ENCODE measurements around the gene ARTN.

Gene ARTN

DNA sequence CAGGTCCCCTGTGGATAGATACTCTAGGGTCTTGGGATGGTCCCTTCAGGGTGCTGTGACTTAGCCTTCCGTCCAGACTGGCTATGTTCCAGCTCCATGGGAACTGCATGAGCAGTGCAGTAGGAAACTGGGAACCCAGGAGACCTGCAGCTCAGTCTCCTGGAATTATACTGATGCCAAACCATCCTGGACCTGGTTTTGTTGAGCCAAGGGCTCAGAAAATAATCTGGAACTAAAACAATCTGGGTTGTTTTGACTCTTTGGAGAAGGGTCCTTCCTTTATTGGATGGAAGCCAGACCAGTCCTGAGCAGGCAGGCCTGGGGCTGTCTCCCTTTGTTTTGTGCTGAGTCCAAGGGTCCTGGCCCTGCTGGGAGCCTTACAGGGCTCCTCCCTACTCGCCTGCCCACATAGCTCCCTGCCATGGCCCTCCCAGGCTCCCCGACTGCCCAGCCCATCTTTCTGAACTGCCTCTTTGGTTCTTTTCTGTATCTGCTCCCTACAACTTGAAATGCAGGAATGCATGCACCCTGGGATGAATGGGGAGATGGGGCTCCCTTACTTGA is 14.4 kb downstream of the ARTN start:
- no peak for DNase-seq

GRCh38 chr1:43949678-43950077 is 16.1 kb downstream of the ARTN start:
- no peak for DNase-seq

GRCh38 chr1:43951021-43951985 is 17.7 kb downstream of the ARTN start:
- DNase-seq = no peak

DNA sequence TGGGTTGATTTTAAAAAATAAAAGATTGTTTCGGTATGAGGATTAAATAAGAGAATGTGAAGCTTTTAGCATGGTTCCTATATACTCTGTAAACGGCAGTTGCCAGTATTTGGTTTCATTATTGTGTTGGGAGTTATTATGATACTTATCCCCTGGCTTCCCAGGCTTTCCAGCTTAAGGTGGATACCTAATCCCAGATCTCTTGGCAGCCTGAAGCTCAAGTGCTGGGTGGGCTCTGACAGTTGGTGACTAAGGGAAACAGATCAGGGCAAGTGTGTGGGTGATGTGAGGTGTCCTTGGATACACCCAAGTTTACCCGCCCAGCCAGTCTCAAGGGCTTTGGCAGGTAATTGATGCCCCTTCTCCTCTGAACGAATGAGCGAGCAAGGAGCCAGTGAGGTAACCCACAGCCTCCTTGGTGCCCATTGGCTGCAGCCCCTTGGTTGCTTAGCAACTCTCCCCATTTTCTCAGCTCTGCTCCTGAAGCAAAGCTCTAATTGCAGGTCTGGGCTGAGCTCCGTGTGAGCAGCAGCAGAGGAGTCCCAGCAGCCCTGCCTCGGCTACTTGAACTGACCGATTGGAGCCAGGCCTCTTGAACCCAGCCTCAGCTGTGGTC is 19.2 kb downstream of the ARTN start:
- no peak for DNase-seq

GRCh38 chr1:43953361-43953760 is 19.8 kb downstream of the ARTN start:
- DNase-seq = no peak

DNA sequence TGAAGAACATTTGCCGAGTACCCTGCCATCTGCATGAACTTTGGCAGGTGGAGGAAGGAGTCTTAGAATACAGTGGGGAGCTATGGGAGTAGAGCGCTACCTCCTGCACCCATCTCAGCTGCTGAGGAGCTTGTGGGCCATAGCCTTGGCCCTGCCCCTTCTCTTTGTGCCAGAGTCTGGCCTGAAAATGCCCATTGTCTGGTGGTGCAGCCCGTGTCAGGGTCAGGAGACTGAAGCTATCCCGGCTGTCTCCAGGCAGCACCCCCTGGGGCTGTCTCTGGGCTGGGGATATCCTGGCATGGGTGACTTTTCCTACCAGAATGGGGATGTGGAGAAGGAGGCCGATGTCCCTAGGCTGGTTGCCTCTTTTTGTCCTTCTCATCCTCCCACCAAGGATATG is 20.4 kb downstream of the ARTN start:
- no peak for DNase-seq

DNA sequence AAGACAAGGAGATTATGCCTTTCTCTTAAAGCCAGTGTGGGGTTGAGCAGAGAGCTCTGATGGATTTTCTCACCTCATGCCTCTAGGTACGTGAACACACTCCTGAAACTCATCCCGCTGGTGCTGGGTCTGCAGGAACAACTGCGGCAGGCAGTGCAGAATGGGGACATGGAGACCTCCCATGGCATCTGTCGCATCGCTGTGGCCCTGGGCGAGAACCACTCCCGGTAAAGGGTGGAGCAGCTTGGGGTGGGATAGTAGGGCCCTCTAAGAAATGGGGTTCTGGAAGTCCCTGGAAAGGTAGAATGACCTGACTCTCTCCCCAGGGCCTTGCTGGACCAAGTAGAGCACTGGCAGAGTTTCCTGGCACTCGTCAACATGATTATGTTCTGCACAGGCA is 22.6 kb downstream of the ARTN start:
- DNase-seq = no peak

DNA sequence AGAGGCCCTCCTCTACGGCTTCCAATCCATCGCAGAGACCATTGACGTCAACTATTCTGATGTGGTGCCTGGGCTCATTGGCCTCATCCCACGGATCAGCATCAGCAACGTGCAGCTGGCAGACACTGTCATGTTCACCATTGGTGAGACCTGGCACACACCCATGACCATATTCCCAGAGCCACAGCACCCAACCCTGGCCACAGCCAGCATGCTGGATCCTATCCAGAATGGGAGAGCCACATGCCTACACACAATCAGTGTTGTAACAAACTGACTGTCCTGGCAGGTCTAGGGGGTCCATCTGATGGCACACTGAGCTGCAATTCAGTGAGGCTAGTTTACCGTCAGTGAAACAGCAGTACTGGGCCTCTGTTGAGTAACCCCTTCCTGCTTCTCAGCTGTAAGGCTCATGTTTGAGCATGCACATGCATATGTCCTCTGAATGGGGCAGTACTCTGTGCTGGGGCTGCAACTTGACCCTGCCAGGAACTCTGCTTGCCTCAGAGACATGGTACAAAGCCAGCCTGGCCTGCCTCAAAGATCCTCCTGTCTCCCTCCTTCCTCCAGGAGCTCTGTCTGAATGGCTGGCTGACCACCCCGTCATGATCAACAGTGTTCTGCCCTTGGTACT is 23.9 kb downstream of the ARTN start:
- no peak for DNase-seq

DNA sequence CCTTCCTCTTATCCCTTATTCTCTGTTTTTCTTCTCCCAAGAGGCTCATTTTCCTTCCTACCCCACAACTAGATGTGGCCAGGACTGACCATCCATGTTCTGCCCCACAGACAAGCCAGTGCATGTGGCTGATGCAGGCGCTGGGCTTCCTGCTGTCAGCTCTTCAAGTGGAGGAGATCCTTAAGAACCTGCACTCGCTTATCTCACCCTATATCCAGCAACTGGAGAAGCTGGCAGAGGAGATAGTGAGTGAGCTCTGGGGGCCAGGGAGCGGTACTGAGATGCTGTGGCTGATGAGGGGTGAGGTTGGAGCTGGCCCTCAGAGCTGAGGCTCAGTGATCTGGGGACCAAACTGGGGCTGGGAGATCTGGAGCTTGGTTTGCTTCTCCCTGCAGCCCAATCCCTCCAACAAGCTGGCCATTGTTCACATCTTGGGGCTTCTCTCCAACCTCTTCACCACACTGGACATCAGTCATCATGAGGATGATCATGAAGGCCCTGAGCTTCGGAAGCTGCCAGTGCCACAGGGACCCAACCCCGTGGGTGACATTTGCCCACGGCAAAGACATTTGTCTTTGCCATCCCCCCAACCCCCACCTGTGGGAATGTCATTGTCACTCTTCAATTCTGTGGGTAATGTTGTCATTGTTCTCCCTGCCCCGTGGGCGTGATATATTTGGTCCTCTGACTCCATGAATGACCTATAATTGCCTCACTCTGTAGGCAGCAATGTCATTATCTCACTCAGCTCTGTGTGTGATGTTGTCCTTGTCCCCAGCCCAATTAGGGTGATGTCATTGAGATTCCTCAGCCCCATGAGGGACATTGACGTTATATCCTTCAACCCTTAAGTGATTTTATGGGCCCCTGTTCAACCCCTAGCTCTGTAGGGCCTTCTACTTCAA is 25.0 kb downstream of the ARTN start:
- no peak for DNase-seq

DNA sequence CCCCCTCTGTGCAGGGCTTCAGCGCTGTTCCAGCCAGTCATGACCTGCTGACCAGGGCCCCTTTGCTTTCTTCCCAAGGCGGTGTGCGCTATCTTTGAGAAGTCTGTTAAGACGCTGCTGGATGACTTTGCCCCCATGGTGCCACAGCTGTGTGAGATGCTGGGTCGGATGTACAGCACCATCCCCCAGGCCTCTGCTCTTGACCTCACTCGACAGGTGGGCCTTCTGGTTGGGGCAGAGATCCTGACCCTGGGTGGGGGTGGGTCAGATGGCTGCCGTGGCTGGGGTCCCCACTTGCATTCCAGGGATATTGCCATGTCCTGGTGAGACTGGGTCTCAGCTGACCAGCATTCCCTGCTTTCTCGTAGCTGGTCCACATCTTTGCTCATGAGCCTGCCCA is 27.2 kb downstream of the ARTN start:
- DNase-seq = no peak

- no peak for DNase-seq
Measured at GRCh38 chr1:43961692-43962091, 28.1 kb downstream of the ARTN start.

DNA sequence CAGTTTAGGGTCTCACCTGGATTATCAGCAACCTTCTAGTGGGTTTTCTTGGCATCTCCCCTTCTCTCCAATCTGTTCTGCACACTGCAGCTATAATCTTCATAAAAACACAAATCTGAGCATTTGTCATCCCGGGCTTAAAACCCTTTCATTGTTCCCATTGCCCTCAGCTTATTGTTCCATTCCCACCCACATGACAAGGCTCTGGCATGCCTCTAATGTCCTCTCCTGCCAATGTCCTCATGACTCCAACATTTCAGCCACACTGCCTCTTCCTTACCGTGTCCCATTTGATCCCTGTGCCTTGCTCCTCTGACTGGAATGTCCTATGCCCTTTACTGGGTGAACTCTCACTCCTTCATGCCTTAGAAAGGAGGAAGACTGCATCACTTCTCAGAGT is 28.7 kb downstream of the ARTN start:
- DNase-seq = no peak

DNA sequence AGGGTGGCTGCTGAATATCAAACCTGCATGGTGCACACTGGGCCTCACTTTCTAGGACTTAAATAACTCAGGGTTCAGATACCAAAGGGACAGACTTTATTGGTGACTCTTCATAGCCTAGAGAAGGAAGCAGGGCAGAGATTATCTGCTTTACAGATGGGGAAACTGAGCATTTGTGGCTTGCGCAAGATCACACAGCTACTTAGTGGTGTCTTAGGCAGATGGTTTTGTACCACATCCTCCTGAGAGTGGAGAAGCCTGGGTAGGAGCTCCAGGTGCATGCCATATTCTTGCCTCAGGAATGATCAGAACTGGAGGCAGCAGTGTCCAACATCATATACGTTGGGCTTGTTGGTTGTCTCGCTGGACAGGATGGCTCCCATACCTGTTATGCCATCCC is 29.4 kb downstream of the ARTN start:
- DNase-seq = no peak

DNA sequence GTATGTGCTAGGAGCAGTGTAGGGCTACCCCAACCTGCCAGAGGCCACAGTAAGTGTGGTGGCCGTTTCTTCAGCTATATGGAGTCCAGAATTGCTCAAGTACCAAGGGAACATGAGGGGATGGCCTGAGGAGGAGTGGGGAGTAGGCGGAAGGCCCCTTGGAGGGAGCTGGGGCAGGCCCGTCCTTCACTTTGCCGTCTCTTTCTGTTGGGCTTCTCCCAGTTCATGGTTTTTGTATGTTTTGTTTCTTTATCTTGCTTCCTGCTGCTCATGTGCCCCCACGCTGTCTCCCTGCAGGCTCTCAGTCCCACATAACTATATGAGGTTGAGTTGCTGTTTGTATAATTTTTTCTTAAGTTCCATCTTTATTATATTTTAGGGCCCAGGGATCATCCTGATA is 30.3 kb downstream of the ARTN start:
- no peak for DNase-seq

GRCh38 chr1:43965316-43965715 is 31.7 kb downstream of the ARTN start:
- DNase-seq = no peak

GRCh38 chr1:43968348-43968948 is 34.8 kb downstream of the ARTN start:
- DNase-seq = no peak

GRCh38 chr1:43969416-43969745 is 35.8 kb downstream of the ARTN start:
- DNase-seq = no peak

DNA sequence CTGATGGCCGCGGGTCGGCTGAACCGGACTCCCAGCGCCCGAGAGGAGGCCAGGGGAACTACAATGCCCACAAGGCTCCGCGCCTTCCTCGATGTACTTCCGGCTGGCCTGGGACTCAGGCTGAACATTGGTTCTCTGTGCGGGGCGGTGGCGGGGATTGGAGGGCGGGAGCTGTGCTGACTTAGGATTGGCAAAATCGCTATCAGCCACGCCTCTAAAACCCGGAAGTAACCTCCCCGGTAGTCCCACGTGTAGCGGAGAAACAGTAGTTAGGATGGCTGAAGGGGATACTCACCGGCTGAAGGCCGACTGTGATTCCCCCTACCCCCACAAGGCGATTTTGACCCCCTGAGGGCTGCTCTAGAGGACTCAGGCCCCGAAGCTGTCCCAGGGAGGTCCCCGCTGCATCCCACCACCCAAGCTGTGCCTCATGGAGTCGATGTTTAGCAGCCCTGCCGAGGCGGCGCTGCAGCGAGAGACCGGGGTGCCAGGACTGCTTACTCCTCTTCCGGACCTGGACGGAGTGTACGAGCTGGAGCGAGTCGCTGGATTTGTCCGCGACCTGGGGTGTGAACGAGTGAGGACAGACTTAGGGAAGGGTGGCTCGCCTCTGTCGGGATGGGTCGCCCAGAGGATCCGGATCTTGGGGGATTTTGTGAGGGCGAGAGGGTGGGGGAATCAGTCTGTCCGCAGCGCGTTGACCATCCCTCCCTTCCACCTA is 36.3 kb downstream of the ARTN start, which contains the start of gene DPH2:
Gene DPH2 (plus strand): TSS at position 265 of the 721 bp plus-strand sequence. CDS start 166 bp downstream, at position 431.
- DNase-seq = peak; percentile 99

DNA sequence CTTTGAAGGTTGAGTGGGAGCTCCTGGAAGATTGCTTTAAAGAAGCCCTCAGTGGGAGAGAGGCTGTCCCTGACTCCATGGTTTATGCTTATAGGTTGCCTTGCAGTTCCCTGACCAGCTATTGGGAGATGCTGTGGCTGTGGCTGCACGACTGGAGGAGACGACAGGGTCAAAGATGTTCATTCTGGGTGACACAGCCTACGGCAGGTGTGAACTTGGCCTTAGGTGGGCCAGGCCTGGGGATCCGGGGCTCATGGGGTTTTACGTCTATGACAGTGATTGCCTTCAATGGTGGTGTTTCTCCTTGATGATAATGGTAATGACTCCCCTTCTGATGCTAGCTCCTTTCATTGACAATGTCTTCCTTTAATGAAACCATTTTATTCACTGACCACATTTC is 36.9 kb downstream of the ARTN start:
- DNase-seq = no peak

DNA sequence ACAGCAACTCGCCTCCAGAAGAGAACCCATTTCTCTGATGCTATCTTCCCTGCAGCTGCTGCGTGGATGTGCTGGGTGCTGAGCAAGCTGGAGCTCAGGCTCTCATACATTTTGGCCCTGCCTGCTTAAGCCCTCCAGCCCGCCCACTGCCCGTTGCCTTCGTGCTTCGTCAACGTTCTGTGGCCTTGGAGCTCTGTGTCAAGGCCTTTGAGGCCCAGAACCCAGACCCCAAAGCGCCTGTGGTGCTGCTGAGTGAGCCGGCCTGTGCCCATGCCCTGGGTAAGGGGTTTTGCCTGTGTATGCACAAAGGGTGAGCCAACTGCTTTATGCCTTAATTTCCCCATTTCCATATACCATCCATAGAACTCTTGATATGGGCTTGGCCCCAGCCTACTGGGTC is 37.3 kb downstream of the ARTN start:
- DNase-seq = no peak

DNA sequence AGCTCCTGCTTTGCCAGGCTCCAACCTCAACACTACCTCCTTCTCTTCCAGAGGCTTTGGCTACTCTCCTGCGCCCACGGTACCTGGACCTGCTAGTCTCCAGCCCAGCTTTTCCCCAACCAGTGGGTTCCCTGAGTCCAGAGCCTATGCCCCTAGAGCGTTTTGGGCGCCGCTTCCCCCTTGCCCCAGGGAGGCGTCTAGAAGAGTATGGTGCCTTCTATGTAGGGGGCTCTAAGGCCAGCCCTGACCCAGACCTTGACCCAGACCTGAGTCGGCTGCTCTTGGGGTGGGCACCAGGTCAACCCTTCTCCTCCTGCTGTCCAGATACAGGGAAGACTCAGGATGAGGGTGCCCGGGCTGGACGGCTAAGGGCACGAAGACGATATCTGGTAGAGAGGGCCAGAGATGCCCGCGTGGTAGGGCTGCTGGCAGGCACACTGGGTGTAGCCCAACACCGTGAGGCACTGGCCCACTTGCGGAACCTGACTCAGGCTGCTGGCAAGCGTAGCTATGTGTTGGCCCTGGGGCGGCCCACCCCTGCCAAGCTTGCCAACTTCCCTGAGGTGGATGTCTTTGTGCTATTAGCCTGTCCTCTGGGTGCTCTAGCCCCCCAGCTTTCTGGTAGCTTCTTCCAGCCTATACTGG is 37.9 kb downstream of the ARTN start:
- no peak for DNase-seq
